NCI-H128 (cell line): Measurements from ENCODE around the gene UNC93B1.
"Not testable (repeated sequence)": the region's sequence is repeated elsewhere in the genome, so short reads cannot be mapped to it uniquely, and the experiment has no call there.

Experiments used
- DNase-seq: peaks from one replicate; lab custom pipeline; 2025; ENCODE audit not compliant: unreplicated experiment; lab: John Stamatoyannopoulos, UW

Gene UNC93B1

GRCh38 chr11:67943406-67943805 is 60.5 kb downstream of the UNC93B1 start:
- not testable (repeated sequence) for DNase-seq
